Measurements from ENCODE around the gene TSLP.

The TSLP gene

DNA sequence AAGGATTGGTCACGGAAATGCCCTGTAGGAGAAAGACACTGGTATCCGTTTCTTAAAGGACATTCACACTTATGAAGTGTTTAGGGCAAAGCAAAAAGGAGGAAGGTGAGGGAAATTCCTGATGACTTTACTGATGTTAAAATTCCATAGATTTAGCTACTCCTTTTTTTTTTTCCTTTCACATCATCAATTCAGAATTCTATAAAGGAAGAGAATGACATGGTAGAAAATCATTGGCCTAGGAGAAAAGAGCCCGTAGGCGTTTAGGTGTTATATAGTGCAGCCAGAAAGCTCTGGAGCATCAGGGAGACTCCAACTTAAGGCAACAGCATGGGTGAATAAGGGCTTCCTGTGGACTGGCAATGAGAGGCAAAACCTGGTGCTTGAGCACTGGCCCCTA lies at the start of gene TSLP:
TSLP (plus strand) TSS at position 301 of the 400 bp plus-strand sequence. CDS start 178 bp downstream, outside the sequence.
- no peak for DNase-seq

DNA sequence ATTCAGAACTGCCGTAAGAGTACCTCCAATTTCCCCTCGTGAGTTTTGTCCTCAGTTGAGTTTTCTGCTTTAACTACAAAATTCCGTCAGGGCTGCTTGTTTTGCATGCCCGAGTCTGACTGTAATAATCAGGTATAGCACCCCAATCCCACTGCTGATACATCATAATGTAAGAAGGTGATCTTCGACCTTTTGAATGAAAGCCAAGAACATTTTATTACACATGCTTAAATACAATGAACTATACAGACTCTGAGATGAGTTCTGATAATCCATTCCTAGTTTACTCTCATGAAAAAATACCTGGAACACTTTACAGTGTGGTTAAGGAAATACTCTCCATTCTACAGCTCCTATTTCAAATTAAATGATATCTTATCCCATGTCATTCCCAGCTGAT lies 49.2 kb upstream of the TSLP start:
- DNase-seq: no peak

DNA sequence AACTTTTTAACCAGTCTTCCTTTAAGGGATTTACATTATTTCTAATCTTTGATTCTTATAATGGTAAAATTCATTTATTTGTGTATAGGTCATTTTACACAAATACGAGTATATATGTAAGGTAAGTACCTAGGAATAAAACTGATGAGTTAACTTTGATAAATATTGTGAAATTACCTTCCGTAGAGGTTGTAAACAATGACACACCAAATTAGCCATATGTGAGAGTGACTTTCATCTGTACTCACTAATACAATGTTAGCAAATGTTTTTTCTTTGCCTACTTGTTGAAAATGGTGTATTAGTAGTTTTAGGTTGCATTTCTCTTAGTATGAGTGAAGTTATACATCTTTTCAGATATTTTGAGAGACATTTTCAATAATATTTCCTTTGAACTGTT lies 42.6 kb upstream of the TSLP start:
- DNase-seq: no peak

DNA sequence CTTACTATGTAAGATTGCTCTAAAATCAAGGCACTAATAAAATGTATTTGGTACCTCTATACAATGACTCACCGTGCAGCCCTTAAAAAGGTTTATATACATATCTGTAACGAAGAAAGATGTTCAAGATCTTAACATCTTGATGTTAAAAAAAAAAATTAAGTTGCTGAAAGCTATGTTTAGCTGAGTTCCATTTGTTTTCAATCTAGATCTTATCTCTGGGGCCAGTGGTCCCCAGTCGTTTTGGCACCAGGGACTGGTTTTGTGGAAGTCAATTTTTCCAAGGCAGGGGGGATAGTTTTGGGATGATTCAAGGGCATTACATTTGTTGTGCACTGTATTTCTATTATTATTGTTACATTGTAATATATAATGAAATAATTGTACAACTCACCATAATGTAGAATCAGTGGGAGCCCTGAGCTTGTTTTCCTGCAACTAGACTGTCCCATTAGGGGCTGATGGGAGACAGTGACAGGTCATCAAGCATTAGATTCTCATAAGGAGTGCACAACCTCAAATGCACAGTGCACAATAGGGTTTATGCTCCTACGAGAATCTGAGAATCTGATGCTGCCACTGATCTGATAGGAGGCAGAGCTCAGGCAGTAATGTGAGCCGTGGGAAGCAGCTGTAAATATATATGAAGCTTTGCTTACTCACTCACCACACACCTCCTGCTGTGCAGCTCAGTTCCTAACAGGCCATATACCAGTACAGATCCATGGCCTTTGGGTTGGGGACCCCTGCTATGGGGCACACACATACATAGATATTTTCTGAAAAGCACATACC lies 27.6 kb upstream of the TSLP start:
- no peak for DNase-seq

DNA sequence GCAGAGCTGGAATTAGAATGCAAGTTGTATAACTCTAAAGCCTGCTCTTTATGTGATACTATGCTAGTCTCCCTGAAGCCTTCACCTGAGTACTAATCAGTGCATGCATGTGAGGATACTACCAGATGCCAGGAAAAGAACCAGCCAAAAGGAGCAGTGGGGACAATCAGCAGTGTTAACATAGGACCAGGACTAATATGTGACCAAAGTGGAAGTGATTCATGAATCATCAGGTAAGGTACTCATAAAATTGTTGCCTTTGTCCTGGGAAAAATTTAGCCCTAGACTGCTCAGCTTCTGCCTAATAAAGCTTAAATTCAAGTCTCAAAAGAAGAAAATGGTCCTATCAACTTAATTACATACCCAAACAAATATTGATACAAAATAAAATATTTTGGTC lies 13.4 kb upstream of the TSLP start:
- no peak for DNase-seq

DNA sequence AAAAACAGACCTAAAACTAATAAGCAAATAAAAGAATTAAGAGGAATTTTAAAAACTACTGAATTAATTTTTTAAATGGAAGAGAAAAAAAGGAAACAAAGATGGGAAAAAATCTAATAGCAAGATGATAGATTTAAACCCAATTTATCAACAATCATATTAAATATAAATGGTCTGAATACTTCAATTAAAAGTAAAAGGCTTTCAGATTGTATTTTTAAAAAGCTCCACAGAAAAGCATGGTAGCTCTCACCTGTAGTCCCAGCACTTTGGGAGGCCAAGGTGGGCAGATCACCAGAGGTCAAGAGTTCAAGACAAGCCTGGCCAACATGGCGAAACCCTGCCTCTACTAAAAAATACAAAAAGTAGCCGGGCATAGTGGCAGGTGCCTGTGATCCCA lies 11.3 kb upstream of the TSLP start:
- no peak for DNase-seq

DNA sequence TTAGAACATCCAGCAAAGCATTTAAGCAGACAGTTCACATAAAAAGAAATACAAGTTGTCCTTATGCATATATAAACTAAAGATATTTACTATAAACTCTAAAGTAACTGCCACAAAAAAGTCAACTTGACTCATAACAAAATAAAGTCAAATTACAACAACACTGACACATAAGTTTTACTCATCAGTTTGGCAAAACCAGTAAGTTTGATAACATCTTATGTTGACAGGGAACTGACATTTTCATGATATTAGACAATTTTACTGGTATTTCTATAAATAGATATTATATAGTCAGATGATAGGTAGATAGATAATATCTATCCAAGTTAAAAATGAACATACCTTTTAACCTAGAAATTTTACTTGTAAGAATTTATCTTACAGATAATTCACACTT lies 9.9 kb upstream of the TSLP start:
- no peak for DNase-seq

DNA sequence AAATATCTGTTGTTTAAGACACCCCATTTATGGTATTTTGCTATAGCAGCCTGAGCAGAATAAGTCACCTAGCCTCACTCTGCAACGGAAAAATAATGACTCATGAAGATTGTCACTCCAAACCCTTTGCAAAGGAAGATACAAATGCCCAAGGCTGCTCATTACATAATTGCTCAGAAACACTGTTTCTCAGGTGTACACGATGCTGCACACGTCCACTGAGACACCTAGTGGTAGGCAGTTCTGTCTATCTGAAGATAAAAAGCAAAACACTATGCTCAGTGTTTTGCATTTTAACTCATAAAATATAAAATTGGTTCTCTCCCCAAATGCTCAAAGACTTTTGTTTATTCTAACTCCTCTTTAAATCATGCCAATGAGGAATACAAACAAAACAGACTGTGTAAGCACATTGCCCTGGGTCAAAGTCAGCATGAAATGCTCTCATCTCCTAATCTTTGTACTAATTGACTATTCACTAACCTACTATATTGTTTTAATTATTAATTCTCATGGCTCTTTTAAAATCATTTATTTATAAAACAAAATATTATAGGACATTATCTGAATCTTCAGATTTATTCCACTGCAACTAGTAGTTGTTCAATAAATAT lies 7.7 kb upstream of the TSLP start:
- no peak for DNase-seq

DNA sequence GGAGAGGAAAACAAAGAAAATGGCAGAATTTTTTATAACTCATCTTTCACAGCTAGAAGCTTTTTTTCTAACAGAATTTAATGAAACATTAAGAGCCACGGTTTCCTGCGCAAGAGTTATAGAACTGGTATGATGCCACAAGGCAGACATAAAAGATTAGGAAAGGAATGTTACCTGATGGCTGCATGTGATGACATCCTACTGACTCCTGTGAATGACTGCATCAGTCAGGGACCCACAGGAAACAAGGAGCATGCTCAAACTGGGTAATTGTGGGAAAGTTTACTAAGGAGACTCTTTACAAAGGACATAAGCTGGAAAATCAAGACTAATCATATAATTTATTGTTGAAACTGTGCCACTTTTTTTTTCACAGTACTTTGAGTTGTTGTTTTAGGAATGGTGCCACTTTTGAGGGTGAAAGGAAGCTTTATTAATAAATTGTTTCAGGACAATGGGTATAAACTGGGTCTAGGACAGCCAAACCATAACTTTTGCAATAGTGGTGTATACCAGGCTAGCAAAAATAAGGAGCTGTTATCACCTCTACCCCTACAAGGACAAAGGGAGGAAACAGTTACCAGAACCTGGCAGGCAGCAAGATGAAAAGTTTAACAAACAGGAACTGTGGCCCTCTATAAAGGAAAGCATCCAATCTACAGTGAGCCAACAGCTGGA lies 5.1 kb upstream of the TSLP start:
- DNase-seq: no peak

DNA sequence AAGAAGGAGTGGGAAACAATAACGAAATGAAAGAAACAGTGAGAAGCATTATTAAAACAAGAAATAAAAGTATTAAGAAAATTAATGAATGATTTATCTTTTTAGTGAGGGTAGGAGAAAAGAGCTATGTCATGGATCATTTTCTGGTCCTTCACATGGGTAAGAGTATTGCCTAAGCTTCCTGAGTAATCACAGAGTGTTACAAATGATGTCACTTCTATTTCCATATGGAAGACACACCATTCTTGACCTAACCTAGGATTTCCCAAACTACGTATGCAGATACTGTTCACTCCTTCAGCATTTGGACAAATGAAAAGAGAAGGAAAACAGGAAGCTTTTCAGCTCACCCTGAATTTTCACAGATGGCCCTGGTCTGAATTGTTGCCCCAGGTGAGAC lies 3.3 kb upstream of the TSLP start:
- no peak for DNase-seq

DNA sequence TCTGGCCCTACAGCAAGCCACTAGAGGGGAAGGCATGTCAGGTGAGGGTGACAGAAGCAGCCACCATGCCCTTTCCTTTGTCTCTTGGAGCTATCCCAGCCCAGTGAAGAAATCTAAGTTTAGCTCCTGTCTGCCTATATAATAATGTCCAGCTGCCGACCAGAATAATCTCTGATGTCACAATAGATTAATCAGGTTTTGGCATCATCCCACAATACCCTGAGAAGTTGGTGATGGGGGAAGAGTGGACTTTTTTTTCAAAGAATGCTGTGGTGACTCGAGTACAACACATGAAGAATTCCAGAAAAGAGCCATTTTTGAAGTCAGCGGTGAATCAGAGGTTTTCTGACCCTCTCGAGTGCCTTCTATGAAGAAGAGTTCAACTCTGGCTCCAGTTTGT lies 1.7 kb upstream of the TSLP start:
- no peak for DNase-seq

DNA sequence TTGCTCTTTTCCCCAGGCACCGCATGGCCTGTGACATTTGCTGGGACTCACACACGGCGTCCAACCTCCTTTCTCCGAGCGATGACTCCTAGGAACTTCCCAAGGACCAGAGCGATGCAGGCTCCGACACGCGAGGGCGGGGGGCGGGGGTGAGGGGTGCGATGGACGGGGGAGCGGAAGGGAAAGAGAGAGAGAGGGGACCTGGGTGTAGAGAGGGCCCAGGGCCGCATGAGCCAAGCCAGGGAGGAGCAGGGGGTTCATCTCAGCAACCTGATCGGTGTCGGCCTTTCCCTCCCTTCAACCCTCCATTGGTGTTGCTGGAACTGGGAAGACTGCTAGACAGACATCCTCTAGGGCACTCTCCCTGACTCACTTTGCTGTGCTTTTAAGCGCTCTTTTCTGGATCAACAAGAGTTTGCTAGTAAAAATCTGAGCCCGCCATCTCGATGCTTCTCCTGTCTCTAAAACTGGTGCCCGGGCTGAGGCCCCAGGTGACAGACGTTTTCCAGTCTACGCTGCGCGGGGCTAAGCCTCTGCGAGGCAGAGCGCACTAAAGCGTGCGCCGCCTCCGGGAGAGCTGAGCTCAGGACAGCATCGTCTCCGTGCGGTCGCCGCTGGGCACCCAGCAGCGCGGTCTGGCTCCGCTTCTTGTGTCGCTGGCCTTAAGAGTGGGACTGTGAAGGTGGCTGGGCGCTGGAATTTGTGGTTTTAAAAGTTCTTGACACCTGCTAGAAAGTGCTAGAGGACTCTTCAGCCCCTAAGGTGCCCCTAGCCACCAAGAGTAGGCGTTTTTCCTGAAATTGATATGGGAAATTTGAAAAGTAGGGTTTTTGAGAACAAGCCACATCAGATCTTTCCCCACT lies 1.0 kb upstream of the TSLP start:
- DNase-seq: no peak

DNA sequence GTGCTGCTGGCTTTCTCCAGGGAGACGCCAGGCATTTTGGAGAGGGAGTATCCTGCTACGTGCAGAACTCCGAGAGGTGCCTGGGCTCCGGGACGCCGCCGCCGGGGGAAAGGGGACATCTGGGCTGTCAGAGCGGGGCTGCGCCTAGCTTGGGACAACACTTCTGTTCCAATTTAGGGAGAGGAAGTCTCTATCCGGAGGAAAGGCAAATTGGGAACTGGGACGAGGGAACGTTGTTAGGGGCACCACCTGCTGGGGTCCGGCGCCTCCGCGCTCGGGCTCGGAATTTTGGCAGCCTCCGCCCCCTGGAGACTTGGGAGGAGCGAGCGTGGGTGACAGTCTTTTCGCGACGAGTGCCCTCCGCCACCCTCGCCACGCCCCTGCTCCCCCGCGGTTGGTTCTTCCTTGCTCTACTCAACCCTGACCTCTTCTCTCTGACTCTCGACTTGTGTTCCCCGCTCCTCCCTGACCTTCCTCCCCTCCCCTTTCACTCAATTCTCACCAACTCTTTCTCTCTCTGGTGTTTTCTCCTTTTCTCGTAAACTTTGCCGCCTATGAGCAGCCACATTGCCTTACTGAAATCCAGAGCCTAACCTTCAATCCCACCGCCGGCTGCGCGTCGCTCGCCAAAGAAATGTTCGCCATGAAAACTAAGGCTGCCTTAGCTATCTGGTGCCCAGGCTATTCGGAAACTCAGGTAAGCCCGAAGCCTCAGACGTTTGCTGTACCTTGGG lies 1.6 kb downstream of the TSLP start:
- peak in 3 of 4 experiments; percentile 3 to 26 (median 7) for DNase-seq

DNA sequence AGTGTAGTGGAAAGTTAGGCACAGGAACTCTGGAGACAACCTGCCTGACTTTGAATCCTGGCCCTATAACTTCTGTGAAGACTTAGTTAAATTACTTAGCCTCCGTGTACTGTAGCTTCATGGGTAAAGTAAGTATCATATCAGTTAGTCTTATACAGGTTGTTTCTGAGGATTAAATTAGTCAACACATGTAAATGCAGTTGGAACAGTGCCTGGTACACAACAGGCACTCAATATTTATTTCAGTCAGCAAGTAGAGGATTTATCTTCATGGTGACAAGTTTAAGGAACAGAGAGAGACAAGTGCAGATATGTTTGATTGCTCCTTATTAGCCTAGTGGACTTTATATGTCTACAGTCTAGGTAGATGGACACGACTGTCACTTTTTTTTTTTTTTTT lies 2.7 kb downstream of the TSLP start:
- no peak for DNase-seq

DNA sequence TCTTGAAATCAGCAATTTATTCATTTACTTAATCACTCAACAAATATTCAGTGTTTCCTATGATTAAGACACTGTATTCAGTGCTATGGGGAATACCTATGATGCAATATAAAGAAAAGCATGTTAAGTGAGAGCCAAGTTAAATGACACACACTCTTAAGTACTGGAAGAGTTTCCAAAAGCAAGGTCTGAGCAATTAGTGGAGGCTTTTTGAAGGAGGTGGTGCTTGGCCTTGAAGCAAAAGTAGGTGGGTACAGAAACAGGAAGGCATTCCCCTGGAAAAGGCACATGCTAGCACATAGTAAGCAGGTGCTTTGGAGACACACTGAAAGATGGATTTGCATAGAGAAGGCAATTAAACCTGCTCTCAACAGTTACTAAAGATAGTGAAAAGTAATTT lies 4.0 kb downstream of the TSLP start:
- DNase-seq: no peak

DNA sequence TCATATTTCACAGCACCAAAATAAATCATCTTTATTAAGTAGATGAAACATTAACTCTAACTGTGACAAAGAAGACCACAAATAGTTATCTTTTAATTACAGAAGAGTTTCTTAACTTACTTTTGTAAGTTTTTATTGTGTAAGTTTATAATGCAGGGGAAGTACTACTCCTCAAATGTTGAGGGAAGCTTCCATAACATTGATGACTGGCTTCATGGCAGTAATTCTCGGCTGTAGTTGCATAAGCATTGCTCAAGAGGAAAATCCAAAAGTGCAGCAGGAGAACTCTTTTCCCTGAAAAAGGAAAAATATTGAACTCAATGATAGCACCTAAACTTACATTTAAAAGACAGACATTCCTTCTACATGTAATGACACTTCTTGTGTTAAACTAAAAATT lies 4.6 kb downstream of the TSLP start:
- DNase-seq: no peak

DNA sequence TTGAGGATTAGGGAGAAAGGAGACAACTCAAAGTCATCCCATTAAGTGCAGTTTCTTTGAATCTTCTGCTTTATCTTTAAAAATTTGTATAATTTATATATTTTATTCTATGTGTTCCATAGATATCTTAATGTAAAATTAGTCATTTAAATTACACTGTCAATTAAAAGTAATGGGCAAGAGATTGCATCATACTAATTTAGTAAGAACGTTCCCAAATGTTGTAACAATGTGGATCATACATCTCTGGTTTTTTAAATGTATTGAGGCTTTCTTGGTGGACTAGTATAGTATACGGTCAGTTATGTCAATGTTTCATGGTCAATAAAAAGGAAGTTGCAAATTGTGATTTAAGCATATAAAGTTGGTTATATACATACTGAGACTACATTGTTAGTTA lies 6.2 kb downstream of the TSLP start:
- no peak for DNase-seq

DNA sequence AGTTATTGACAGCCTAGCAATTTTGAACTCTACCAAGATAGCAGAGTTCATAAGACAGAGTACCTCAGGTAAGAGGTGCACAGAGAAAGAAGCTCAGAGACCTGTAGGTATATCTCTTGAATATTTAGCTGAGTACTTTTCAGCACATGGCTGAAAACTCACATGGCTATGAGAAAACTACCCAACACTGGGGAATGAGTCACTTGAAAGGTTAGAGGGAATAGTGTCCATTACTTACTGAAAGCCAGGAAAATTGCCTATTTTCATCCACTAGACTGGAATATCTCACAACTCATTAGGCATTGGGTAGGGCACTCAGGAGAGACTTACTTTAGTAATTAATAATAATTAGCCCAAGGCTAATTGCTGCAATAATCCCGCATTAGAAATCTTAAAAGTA lies 8.3 kb downstream of the TSLP start:
- no peak for DNase-seq

DNA sequence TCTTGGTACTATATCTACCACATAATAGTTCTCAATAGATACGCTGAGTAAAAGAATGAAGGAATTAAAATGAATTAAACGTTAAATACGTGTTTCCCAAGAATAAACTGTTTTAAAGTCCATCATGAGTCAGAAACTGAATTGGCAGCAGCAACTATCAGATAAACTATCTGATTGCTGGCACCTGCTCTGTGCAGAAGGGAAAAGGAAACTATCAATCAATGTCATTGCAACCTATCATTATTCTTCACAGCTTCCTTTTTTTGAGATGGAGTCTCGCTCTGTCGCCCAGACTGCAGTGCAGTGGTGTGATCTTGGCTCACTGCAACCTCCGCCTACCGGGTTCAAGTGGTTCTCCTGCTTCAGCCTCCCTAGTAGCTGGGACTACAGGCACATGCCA lies 11.8 kb downstream of the TSLP start:
- no peak for DNase-seq

DNA sequence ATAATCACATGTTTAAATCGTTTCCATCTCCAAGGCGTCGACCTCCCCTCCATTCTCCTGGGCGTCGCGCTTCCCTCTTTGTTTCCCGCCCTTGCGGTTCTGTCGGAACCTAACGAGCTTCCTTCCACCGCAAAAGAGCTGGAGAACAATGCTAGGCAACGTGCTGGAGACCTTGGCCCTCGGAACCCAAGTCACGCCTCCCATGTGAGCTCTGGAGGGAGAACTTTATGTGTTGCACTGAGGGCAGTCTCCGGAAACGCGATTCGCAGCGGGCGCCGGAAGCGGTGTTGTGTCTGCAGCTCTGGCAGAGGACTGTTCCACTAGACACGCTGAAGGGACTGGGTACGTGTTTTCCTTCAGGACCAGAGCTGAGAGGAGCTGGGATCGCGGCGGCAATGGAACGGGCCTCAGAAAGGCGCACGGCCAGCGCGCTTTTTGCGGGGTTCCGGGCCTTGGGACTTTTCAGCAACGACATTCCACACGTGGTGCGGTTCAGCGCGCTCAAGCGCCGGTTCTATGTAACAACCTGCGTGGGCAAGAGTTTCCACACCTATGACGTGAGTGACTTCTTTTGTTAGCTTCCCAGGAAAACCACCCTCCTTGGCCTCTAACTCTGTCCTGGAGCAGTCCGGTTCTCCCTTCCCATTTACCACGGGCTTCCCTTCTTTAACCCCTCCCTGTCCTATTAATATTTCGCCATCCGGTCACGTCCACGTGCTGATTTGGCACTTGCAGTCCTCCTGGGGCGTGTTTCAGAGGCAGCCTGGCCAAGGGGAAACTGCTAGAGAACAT lies 20.7 kb downstream of the TSLP start, which contains the start of gene WDR36:
WDR36 (plus strand) TSS at position 287 of the 792 bp plus-strand sequence; CDS start at position 396, 109 bp downstream.
- peak; percentile 72 to 82 (median 79) for DNase-seq

DNA sequence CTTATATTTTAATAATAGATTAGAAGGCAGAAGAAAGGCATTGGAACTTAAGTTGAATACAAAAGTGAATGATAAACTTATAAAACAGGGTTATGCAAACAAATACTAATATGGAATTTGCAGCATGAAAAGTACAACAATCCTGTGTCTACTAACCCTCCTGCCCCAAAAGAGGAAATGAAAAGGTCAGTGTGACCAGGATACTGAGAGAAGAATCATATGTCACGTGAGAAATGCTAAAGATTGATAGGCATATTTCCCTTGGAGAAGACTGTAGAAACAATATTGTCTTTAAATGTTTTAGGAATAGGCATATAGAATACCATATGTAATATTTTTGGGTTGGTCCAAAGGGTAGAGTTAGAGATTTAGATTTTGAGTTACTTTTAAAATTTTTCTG lies 24.5 kb downstream of the TSLP start:
- DNase-seq: no peak
